DND-41 (cell line): ENCODE measurements around the gene LRP5.

Experiments used
- EZH2 ChIP-seq: IDR thresholded peaks from 3 replicates; pipeline ENCODE4 v1.6.1; 2012; ENCODE audit warnings: borderline replicate concordance, low read depth, mild to moderate bottlenecking, moderate library complexity, low read length, inconsistent platforms; ENCODE audit not compliant: severe bottlenecking
- TF ChIP-seq, protein P1 (sequence below): IDR thresholded peaks from 2 replicates; pipeline ENCODE4 v1.5.1; 2012; ENCODE audit warnings: borderline replicate concordance, low read length, moderate library complexity, mild to moderate bottlenecking; ENCODE audit not compliant: poor library complexity, severe bottlenecking; ENCODE audit errors: extremely low read depth

GRCh38 chr11:68438658-68439259, 126.4 kb downstream of the LRP5 start:
- TF ChIP-seq, protein P1, sequence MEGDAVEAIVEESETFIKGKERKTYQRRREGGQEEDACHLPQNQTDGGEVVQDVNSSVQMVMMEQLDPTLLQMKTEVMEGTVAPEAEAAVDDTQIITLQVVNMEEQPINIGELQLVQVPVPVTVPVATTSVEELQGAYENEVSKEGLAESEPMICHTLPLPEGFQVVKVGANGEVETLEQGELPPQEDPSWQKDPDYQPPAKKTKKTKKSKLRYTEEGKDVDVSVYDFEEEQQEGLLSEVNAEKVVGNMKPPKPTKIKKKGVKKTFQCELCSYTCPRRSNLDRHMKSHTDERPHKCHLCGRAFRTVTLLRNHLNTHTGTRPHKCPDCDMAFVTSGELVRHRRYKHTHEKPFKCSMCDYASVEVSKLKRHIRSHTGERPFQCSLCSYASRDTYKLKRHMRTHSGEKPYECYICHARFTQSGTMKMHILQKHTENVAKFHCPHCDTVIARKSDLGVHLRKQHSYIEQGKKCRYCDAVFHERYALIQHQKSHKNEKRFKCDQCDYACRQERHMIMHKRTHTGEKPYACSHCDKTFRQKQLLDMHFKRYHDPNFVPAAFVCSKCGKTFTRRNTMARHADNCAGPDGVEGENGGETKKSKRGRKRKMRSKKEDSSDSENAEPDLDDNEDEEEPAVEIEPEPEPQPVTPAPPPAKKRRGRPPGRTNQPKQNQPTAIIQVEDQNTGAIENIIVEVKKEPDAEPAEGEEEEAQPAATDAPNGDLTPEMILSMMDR, result no peak
- TF ChIP-seq EZH2, result no peak
